Psoas muscle (tissue), 8 donors: ENCODE data around the gene NTRK3. TPM values are rescaled to one million over a fixed set of nuclear protein-coding genes. Genes with fewer than 3 reads are reported as not detected.
A peak's percentile ranks its signal among the peaks of the same experiment; 100 is the strongest.

Experiments used
- ATAC-seq, 4 donors: fragments of 200-7000 bp; cut with Tn5 transposase; one replicate each; pipeline ENCODE4 v1.9.1; 2020; ENCODE audit warnings: moderate library complexity in 3 of 4, mild to moderate bottlenecking in 2 of 4
- DNase-seq, 2 donors: peaks; one replicate each; pipeline ENCODE4 v3.0.0-alpha.2; 2020
- H3K27ac ChIP-seq: fragments of 200-600 bp; one replicate; pipeline ENCODE4 v1.8.0; 2022
- H3K27me3 ChIP-seq, 3 donors: fragments of 200-600 bp in 1 of 3; one replicate each; pipeline versions ENCODE4 v1.6.1 to v1.8.0; 2013 to 2022; ENCODE audit warnings: low read length in 2 of 3, mild to moderate bottlenecking in 2 of 3, moderate library complexity in 1 of 3; ENCODE audit not compliant: insufficient read depth in 3 of 3
- H3K36me3 ChIP-seq, 2 donors: fragments of 200-600 bp in 1 of 2; one replicate each; pipeline versions ENCODE4 v1.6.1 to v1.8.0; 2013 to 2022; ENCODE audit warnings: low read depth in 1 of 2, mild to moderate bottlenecking in 1 of 2, moderate library complexity in 1 of 2; ENCODE audit not compliant: insufficient read depth in 1 of 2
- H3K4me1 ChIP-seq: fragments of 200-600 bp; one replicate; pipeline ENCODE4 v1.8.0; 2022
- H3K4me3 ChIP-seq: fragments of 200-600 bp; one replicate; pipeline ENCODE4 v1.8.0; 2022; ENCODE audit warnings: mild to moderate bottlenecking
- H3K9me3 ChIP-seq: fragments of 200-600 bp; one replicate; pipeline ENCODE4 v1.8.0; 2022
- WGBS, 3 donors: extraction: QIAGEN DNeasy Blood & Tissue Kit; methylation state at CpG; one replicate each; pipeline versions ENCODE4 v1.1.6 to v1.1.7; 2013; 5-methylcytosine and 5-hydroxymethylcytosine counted together
- intact Hi-C, 2 donors: fragments of 100-400 bp; cut with DNase I; formaldehyde crosslinking; loops; one replicate each; pipeline versions ENCODE4 v1.11.0 to v1.14.2; 2022
- long read RNA-seq, 2 donors: library from polyadenylated mRNA; unstranded; transcript quantifications; one replicate each; pipeline ENCODE4 v2.0.0, GENCODE V29; 2021
- polyA plus RNA-seq, 3 donors: library from polyadenylated mRNA; stranded (reverse); fragments of 200-250 nt; gene quantifications; one replicate each; pipeline ENCODE4 v1.2.3, GENCODE V29; 2013
- total RNA-seq, 4 donors: library from RNA; stranded (reverse); fragmentation: NEBNext Ultra II Directional in 2 of 4; extraction: Animal tissue kit (Norgen Biotek cat#: 25700) in 2 of 4; gene quantifications; one replicate each; pipeline versions ENCODE4 v1.2.1 to v1.2.4, GENCODE V29; 2021 to 2023
- TF ChIP-seq, protein P1 (sequence below): fragments of 200-600 bp; IDR thresholded peaks from one replicate; pipeline ENCODE4 v1.8.0; 2022; ENCODE audit warnings: antibody characterized with exemption
- donor health status: healthy with polysubstance abuse.
- donor health status: DM: no; HTN: no; CAD: no; lungs with moderate emphysema.
- donor health status: Bipolar disorder and iron deficiency.
- donor health status: healthy.
- donor health status: DM: yes; HTN: yes; CAD: no.
- donor health status: DM: no; HTN: no; CAD: no.
- donor health status: DM: no; HTN: no; CAD: no.
- donor health status: DM: yes; HTN: yes; CAD: no.

NTRK3 gene
- total RNA-seq, result 1 to 10 TPM in 1 of 4 donors, under 1 TPM in 3; 0.17 to 1.7 (median 0.57) TPM
- under 1 TPM; 0.31 to 0.61 (median 0.57) TPM for polyA plus RNA-seq
- long read RNA-seq, donor 1, result 0 reads
- long read RNA-seq, donor 2, result 0 reads

DNA sequence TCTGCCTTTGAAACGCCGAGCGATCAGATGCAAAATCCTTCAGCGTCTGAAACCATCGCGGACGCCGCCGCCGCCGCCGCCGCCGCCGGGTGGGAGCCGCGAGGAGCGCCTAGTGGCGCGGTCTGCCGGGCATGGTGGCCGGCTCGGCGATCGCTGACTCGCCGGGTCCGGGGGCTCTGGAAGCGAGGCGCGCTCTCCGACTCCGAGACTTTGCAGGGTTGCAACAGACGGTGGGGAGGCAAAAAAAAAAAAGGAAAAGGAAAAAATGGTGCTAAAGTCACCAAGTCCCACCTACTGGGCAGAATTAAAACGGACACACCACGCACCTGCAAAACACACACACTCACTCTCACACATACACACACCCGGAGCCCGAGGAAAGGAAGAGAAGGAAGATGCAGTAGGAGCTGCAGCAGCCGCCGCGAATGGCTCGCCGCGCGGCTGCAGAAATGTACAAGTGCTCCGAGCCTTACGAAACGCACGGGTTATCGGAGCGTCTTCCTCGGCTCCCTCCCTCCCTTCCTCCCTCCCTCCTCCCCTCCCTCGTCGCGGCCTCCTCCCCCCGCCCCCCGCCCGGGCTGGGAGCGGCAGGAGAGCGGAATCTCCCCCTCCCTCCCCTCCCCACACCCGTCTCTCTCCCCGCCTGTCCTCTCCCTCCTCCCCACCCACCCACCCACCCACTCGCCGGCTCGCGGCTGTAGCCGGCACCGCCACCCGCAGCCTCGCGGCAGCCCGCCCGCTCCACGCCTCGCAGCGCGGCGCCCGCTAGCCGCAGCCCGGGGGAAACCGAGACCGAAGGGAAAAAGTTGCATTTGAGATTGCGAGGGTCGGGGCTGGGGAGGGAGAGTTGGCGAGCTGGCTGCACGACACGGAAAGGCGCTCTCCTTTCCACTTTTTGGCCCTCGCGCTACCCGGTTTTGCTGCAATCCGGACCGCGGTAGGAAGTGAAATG, at the start of gene NTRK3:
TSS of gene NTRK3 (minus strand) at position 461 of the 952 bp plus-strand sequence. CDS start 586 bp downstream, outside the sequence.
- WGBS, 3 donors, result 0% methylated on average over 54 to 89 of the region's 95 CpGs
- TF ChIP-seq, protein P1, sequence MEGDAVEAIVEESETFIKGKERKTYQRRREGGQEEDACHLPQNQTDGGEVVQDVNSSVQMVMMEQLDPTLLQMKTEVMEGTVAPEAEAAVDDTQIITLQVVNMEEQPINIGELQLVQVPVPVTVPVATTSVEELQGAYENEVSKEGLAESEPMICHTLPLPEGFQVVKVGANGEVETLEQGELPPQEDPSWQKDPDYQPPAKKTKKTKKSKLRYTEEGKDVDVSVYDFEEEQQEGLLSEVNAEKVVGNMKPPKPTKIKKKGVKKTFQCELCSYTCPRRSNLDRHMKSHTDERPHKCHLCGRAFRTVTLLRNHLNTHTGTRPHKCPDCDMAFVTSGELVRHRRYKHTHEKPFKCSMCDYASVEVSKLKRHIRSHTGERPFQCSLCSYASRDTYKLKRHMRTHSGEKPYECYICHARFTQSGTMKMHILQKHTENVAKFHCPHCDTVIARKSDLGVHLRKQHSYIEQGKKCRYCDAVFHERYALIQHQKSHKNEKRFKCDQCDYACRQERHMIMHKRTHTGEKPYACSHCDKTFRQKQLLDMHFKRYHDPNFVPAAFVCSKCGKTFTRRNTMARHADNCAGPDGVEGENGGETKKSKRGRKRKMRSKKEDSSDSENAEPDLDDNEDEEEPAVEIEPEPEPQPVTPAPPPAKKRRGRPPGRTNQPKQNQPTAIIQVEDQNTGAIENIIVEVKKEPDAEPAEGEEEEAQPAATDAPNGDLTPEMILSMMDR, result no peak
- Histone ChIP-seq H3K9me3 (no peaks in the 10 kb centered on the region), H3K36me3 (no peaks in the 10 kb centered on the region), H3K27me3 (peaks cover 0 to 63% (median 28%) of the 10 kb centered on the region in 3 donors), H3K4me1 (peaks cover 9% of the 10 kb centered on the region), H3K4me3 (peak within 1 kb of the TSS; percentile 63), H3K27ac (peak within 1 kb of the TSS; percentile 30)
- DNase-seq (no peak), ATAC-seq (peak in 2 of 4 donors; percentile 64 to 67)
- intact Hi-C loops, result no loop called here

- intact Hi-C loops, result no loop called here
- no peaks in the 10 kb centered on the region for H3K4me1 ChIP-seq
These were observed 46.9 kb upstream of the NTRK3 start for GRCh38 chr15:88303395-88303794.

GRCh38 chr15:88302373-88302772, 45.8 kb upstream of the NTRK3 start:
- TF ChIP-seq, protein P1, result no peak
- Histone ChIP-seq H3K9me3 (no peaks in the 10 kb centered on the region), H3K4me3 (no peak overlapping the region), H3K27me3 (no peaks in the 10 kb centered on the region), H3K4me1 (no peaks in the 10 kb centered on the region), H3K27ac (no peak overlapping the region), H3K36me3 (no peaks in the 10 kb centered on the region)
- no peak for ATAC-seq
- no peak for DNase-seq
- 75 to 88% (median 84%) methylated on average over 3 of the region's 3 CpGs for whole genome bisulfite sequencing, 3 donors
- intact Hi-C loops, result no loop called here

More at GRCh38 chr15:88303395-88303794, 46.9 kb upstream of the NTRK3 start:
- TF ChIP-seq, protein P1, result no peak
- no peaks in the 10 kb centered on the region for H3K36me3 ChIP-seq
- H3K9me3 ChIP-seq, result no peaks in the 10 kb centered on the region
- no peaks in the 10 kb centered on the region for H3K27me3 ChIP-seq
- no peak overlapping the region for H3K27ac ChIP-seq
- DNase-seq (no peak), ATAC-seq (no peak)
- H3K4me3 ChIP-seq, result no peak overlapping the region

- Histone ChIP-seq H3K4me1 (no peaks in the 10 kb centered on the region), H3K4me3 (no peak overlapping the region), H3K9me3 (no peaks in the 10 kb centered on the region), H3K27me3 (no peaks in the 10 kb centered on the region), H3K36me3 (no peaks in the 10 kb centered on the region), H3K27ac (no peak overlapping the region)
- no peak for ATAC-seq
- WGBS, 3 donors, result 65 to 68% (median 66%) methylated on average over 2 of the region's 2 CpGs
- intact Hi-C loops, result no loop called here
- TF ChIP-seq, protein P1, result no peak
- DNase-seq, result no peak
These were observed 44.8 kb upstream of the NTRK3 start for GRCh38 chr15:88301311-88301710.
